ENCODE measurements around the gene ZNF132. TPM values are rescaled to one million over a fixed set of nuclear protein-coding genes. Genes with fewer than 3 reads are reported as not detected.
A peak's percentile ranks its signal among the peaks of the same experiment; 100 is the strongest.
"Not testable (repeated sequence)": the region's sequence is repeated elsewhere in the genome, so short reads cannot be mapped to it uniquely, and the experiment has no call there.

The ZNF132 gene
- total RNA-seq, 6 donors from 2014 or later = 3.5 to 18.9 (median 5.0) TPM

GRCh38 chr19:58407658-58408151 is 32.2 kb downstream of the ZNF132 start:
- Histone ChIP-seq H3K4me1 (peaks cover 20 to 29% (median 22%) of the 10 kb centered on the region in 4 donors), H3K27me3 (no peaks in the 10 kb centered on the region), H3K9me3 (no peaks in the 10 kb centered on the region), H3K4me3 (peak overlapping the region; percentile 75 to 94 (median 82)), H3K36me3 (no peaks in the 10 kb centered on the region), H3K27ac (peak overlapping the region; percentile 78 to 93 (median 90))
- DNase-seq = no peak
- 20 to 23% methylated on average over 18 to 22 of the region's 22 CpGs for WGBS, 2 donors
- peak; percentile 2 to 28 for ATAC-seq (ENCODE audit: low FRiP score in 2 of 2)
- no peak for TF ChIP-seq POLR2A (IDR thresholded peaks at IDR 0.05)
- no peak for TF ChIP-seq EP300 (IDR thresholded peaks at IDR 0.05)
- no peak for TF ChIP-seq POLR2AphosphoS5 (IDR thresholded peaks at IDR 0.05)
- TF ChIP-seq CTCF (IDR thresholded peaks at IDR 0.05) = no peak

- H3K27ac ChIP-seq = peak overlapping the region in 3 of 4 donors; percentile 78 to 91 (median 88)
- TF ChIP-seq POLR2A (IDR thresholded peaks at IDR 0.05) (no peak), CTCF (IDR thresholded peaks at IDR 0.05) (peak in 3 of 6 experiments; percentile 27 to 33 (median 28)), EP300 (IDR thresholded peaks at IDR 0.05) (no peak)
- 67 to 87% methylated on average over 6 to 10 of the region's 10 CpGs for WGBS, 2 donors
Observed at GRCh38 chr19:58406818-58407657, 32.9 kb downstream of the ZNF132 start.

GRCh38 chr19:58403920-58404478 is 36.0 kb downstream of the ZNF132 start:
- H3K4me1 ChIP-seq = peaks cover 24 to 35% (median 27%) of the 10 kb centered on the region in 4 donors
- not testable (repeated sequence) for ATAC-seq (ENCODE audit: low FRiP score in 2 of 2); H3K27me3 ChIP-seq; DNase-seq; H3K27ac ChIP-seq; H3K4me3 ChIP-seq; H3K9me3 ChIP-seq; H3K36me3 ChIP-seq
- WGBS, 2 donors = 67 to 72% methylated on average over 5 of the region's 5 CpGs

More at GRCh38 chr19:58406818-58407657, 32.9 kb downstream of the ZNF132 start:
- Histone ChIP-seq H3K27me3 (no peaks in the 10 kb centered on the region), H3K9me3 (no peaks in the 10 kb centered on the region), H3K4me3 (peak overlapping the region in 3 of 4 donors; percentile 75 to 86 (median 78)), H3K4me1 (peaks cover 21 to 33% (median 25%) of the 10 kb centered on the region in 4 donors), H3K36me3 (no peaks in the 10 kb centered on the region)
- no peak for DNase-seq
- no peak for ATAC-seq (ENCODE audit: low FRiP score in 2 of 2)

- DNase-seq (peak in 1 of 2 donors; percentile 54), ATAC-seq (ENCODE audit: low FRiP score in 2 of 2) (no peak)
- H3K27ac ChIP-seq = peak overlapping the region; percentile 64 to 85 (median 70)
- TF ChIP-seq EP300 (IDR thresholded peaks at IDR 0.05) (no peak), CTCF (IDR thresholded peaks at IDR 0.05) (no peak), POLR2AphosphoS5 (IDR thresholded peaks at IDR 0.05) (no peak), POLR2A (IDR thresholded peaks at IDR 0.05) (no peak)
- H3K36me3 ChIP-seq = no peaks in the 10 kb centered on the region
- WGBS, 2 donors = 23 to 29% methylated on average over 21 to 23 of the region's 23 CpGs
- peak overlapping the region in 3 of 4 donors; percentile 57 to 70 (median 67) for H3K4me3 ChIP-seq
- H3K27me3 ChIP-seq = peaks cover 0 to 2% (median 0%) of the 10 kb centered on the region in 4 donors
- no peaks in the 10 kb centered on the region for H3K9me3 ChIP-seq
- H3K4me1 ChIP-seq = peaks cover 15 to 24% (median 18%) of the 10 kb centered on the region in 4 donors
Observed at GRCh38 chr19:58401840-58402421, 38.0 kb downstream of the ZNF132 start.

Measured in upper lobe of left lung (tissue), 6 donors.